HTR-8/SVneo (cell line): ENCODE measurements around the gene SDSL.
A peak's percentile ranks its signal among the peaks of the same experiment; 100 is the strongest.

Experiments
- DNase-seq: peaks from one replicate; pipeline ENCODE4 v3.0.0; 2011; ENCODE audit warnings: low spot score, mixed read lengths; ENCODE audit not compliant: insufficient read length
- FAIRE-seq: peaks from 2 replicates; lab custom pipeline; 2011; peaks lifted over from hg19 to GRCh38; lab: Jason Lieb, UNC

Gene SDSL

GRCh38 chr12:113416091-113416754 is 6.0 kb upstream of the SDSL start:
- no peak for FAIRE-seq
- no peak for DNase-seq

GRCh38 chr12:113418213-113418879 is 3.8 kb upstream of the SDSL start:
- DNase-seq (no peak), FAIRE-seq (no peak)

- DNase-seq = no peak
- FAIRE-seq = no peak
Measured at GRCh38 chr12:113420996-113421595, 1.1 kb upstream of the SDSL start.

GRCh38 chr12:113422886-113423669 is 898 bp downstream of the SDSL start:
- DNase-seq (no peak), FAIRE-seq (no peak)

GRCh38 chr12:113424456-113424855 is 2.3 kb downstream of the SDSL start:
- FAIRE-seq = no peak

GRCh38 chr12:113424915-113425823 is 3.0 kb downstream of the SDSL start:
- FAIRE-seq = no peak
- peak; percentile 48 for DNase-seq

More at GRCh38 chr12:113424456-113424855, 2.3 kb downstream of the SDSL start:
- no peak for DNase-seq

- no peak for FAIRE-seq
- DNase-seq = no peak
Measured at GRCh38 chr12:113425960-113426453, 3.8 kb downstream of the SDSL start.

GRCh38 chr12:113427882-113428281 is 5.7 kb downstream of the SDSL start:
- no peak for FAIRE-seq

GRCh38 chr12:113428482-113428881 is 6.3 kb downstream of the SDSL start:
- DNase-seq (no peak), FAIRE-seq (no peak)

More at GRCh38 chr12:113427882-113428281, 5.7 kb downstream of the SDSL start:
- no peak for DNase-seq

GRCh38 chr12:113432986-113433385 is 10.8 kb downstream of the SDSL start:
- no peak for DNase-seq

GRCh38 chr12:113435367-113435766 is 13.2 kb downstream of the SDSL start:
- FAIRE-seq (no peak), DNase-seq (no peak)

More at GRCh38 chr12:113432986-113433385, 10.8 kb downstream of the SDSL start:
- FAIRE-seq = no peak

GRCh38 chr12:113436586-113436985 is 14.4 kb downstream of the SDSL start:
- DNase-seq = no peak
- no peak for FAIRE-seq

GRCh38 chr12:113436993-113437728 is 15.0 kb downstream of the SDSL start:
- FAIRE-seq (no peak), DNase-seq (no peak)

- DNase-seq (no peak), FAIRE-seq (no peak)
Measured at GRCh38 chr12:113437729-113438100, 15.5 kb downstream of the SDSL start.

GRCh38 chr12:113438523-113439300 is 16.5 kb downstream of the SDSL start:
- no peak for DNase-seq
- peak; percentile 28 for FAIRE-seq

GRCh38 chr12:113439301-113439597 is 17.1 kb downstream of the SDSL start:
- DNase-seq = no peak
- no peak for FAIRE-seq

- FAIRE-seq = no peak
Measured at GRCh38 chr12:113439606-113440030, 17.4 kb downstream of the SDSL start.

GRCh38 chr12:113440336-113440735 is 18.2 kb downstream of the SDSL start:
- no peak for DNase-seq
- FAIRE-seq = no peak

More at GRCh38 chr12:113439606-113440030, 17.4 kb downstream of the SDSL start:
- peak; percentile 43 for DNase-seq
